LNCaP clone FGC (cell line): ENCODE measurements around the gene LHPP.

Experiments used
- DNase-seq: peaks from one replicate; pipeline ENCODE4 v3.0.0-alpha.2; 2011; ENCODE audit warnings: low read depth
- H3K4me3 ChIP-seq: 2 replicates; pipeline ENCODE4 v1.5.1; 2011; ENCODE audit warnings: mild to moderate bottlenecking, low read depth, low read length, control low read depth
- CTCF ChIP-seq: IDR thresholded peaks from 2 replicates; pipeline ENCODE4 v1.5.1; 2012; ENCODE audit warnings: mild to moderate bottlenecking; ENCODE audit not compliant: control insufficient read depth, insufficient read depth; ENCODE audit errors: extremely low read depth

The LHPP gene

GRCh38 chr10:124648131-124648475 is 186.5 kb downstream of the LHPP start:
- no peak overlapping the region for H3K4me3 ChIP-seq
- no peak for DNase-seq
- no peak for TF ChIP-seq CTCF

GRCh38 chr10:124648738-124649137 is 187.1 kb downstream of the LHPP start:
- DNase-seq: peak; percentile 14
- TF ChIP-seq CTCF: no peak
- H3K4me3 ChIP-seq: no peak overlapping the region

GRCh38 chr10:124649214-124649613 is 187.6 kb downstream of the LHPP start:
- H3K4me3 ChIP-seq: no peak overlapping the region
- peak; percentile 22 for TF ChIP-seq CTCF
- DNase-seq: no peak

DNA sequence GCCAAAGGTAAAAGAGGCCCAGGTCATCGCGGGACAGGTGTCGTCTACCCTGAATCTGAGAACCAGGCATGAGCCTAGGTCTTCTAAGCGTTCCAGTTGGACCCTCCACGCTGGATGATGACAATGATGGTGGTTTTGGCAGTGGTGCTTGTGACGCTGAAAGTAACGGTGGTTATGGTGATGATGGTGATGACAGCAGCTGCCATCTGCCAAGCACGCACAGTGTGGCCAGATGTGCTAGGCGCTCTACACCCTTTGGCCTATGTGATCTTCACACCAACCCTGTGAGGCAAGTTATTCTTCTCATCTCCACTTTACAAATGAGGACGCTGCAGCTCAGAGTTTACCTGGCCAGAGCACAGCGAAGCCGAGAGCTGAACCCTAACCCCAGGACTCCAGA is 188.6 kb downstream of the LHPP start:
- H3K4me3 ChIP-seq: no peak overlapping the region
- TF ChIP-seq CTCF: no peak

DNA sequence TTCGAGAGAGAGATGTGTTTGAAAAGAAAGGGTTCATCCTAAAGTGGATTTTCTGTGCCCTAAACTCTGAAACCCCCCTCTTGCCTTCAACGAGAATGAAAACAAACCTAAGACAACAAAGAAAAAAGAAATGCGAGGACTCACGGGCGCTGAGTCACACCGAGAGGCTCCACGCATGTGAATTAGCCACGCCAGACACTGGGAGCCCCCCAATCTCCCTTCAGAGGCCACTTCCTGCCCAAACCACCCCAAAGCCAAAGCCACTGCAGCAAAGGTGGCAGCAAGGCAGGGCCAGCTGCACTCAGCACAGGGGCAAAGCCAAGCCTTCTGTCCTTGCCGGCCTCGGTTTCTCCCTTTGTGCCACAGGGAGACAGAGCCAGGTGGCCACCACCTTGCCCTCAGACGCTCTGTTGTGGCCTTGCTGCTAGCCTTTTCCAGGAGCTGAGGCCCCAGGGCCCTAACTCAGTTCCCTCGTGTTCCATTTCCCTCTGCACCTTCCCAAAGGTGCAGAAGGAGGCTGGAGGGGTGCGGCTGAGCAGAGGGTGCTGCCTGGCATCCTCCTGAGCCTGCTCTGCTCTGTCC is 189.3 kb downstream of the LHPP start:
- no peak for DNase-seq
- no peak overlapping the region for H3K4me3 ChIP-seq
- no peak for TF ChIP-seq CTCF

More for the DNA sequence above, 188.6 kb downstream of the LHPP start:
- DNase-seq: no peak

DNA sequence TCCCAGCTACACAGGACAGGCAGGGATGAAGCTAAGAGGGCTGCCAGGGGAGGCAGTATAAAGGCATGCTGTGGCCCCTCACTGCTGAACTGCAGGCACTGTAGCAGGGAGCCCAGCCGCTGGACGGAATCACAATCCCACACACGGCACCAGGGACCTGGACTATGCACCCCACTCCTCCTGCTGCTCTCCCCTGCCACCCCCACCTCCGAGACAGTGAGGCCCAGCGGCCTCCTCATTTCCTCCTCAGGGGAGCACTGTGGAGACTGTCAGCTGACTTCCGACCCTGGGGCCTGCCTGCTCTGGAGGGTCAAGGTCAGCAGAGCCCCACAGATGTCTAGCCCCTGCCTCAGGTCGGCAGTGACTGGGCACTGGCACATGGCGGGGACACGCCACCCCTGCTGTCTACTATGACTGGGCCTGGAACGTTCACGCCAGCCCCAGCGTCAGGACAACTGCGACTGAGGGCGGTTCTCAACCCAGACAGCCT is 189.8 kb downstream of the LHPP start:
- no peak overlapping the region for H3K4me3 ChIP-seq
- no peak for TF ChIP-seq CTCF
- no peak for DNase-seq

DNA sequence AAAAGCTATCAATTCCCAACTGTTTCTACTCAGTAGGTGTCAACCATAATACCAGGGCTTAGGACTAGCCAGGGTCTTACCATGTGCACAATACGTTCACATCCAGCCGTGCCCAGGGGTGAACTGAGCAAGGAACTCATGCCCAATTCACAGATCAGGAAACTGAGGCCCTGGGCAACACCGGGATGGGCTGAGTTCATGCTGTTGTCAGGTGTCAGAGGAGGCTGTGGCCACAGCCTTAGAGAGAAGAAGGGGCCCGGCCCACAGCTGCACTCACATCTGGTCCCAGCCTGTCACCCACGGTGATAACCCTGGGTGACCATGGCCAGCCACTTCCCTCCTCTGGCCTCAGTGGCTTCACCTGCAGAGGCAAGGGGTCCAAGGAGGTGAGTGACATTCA is 190.6 kb downstream of the LHPP start:
- TF ChIP-seq CTCF: no peak
- no peak overlapping the region for H3K4me3 ChIP-seq
- no peak for DNase-seq
